Measurements from ENCODE around the gene FGFRL1. TPM values are rescaled to one million over a fixed set of nuclear protein-coding genes. Genes with fewer than 3 reads are reported as not detected.

The FGFRL1 gene
- total and polyA plus RNA-seq, 2 donors = 1.7 to 6.2 TPM

- H3K4me1 ChIP-seq (ENCODE audit: control insufficient read depth in 2 of 2, insufficient read depth in 2 of 2, low read length in 2 of 2) = peaks cover 24 to 27% of the 10 kb centered on the region in 2 donors
- no peaks in the 10 kb centered on the region for H3K27me3 ChIP-seq (ENCODE audit: control insufficient read depth in 2 of 2, insufficient read depth in 1 of 2, low read length in 1 of 2)
- peak overlapping the region; percentile 75 to 95 for H3K27ac ChIP-seq (ENCODE audit: low read depth in 1 of 2, low read length in 1 of 2)
- no peak for DNase-seq (ENCODE audit: low read depth in 6 of 9, low spot score in 9 of 9)
- H3K9me3 ChIP-seq (ENCODE audit: control insufficient read depth in 2 of 2, insufficient read depth in 1 of 2, low read length in 1 of 2) = no peaks in the 10 kb centered on the region
- peak overlapping the region; percentile 60 to 81 for H3K4me3 ChIP-seq (ENCODE audit: low read length in 2 of 2)
- H3K36me3 ChIP-seq (ENCODE audit: control insufficient read depth in 2 of 2, insufficient read depth in 2 of 2, low read length in 1 of 2) = peaks cover 5 to 18% of the 10 kb centered on the region in 2 donors
- 4% methylated on average over 14 of the region's 14 CpGs for WGBS
Observed at GRCh38 chr4:986428-986878, 25.0 kb upstream of the FGFRL1 start.

- Histone ChIP-seq H3K27me3 (ENCODE audit: control insufficient read depth in 2 of 2, insufficient read depth in 1 of 2, low read length in 1 of 2) (no peaks in the 10 kb centered on the region), H3K4me1 (ENCODE audit: control insufficient read depth in 2 of 2, insufficient read depth in 2 of 2, low read length in 2 of 2) (peaks cover 24 to 27% of the 10 kb centered on the region in 2 donors), H3K4me3 (ENCODE audit: low read length in 2 of 2) (peak within 1 kb of the TSS; percentile 60 to 81), H3K27ac (ENCODE audit: low read depth in 1 of 2, low read length in 1 of 2) (peak within 1 kb of the TSS; percentile 75 to 95), H3K9me3 (ENCODE audit: control insufficient read depth in 2 of 2, insufficient read depth in 1 of 2, low read length in 1 of 2) (no peaks in the 10 kb centered on the region), H3K36me3 (ENCODE audit: control insufficient read depth in 2 of 2, insufficient read depth in 2 of 2, low read length in 1 of 2) (peaks cover 5 to 22% of the 10 kb centered on the region in 2 donors)
- 2% methylated on average over 69 of the region's 69 CpGs for WGBS
- DNase-seq (ENCODE audit: low read depth in 6 of 9, low spot score in 9 of 9) = peak; percentile 61 to 92 (median 83)
Observed at GRCh38 chr4:986879-987623, 24.4 kb upstream of the FGFRL1 start, which contains the start of gene IDUA. Gene IDUA (plus strand): TSS chr4:987044. CDS start chr4:987085, 41 bp downstream.

- Histone ChIP-seq H3K9me3 (ENCODE audit: control insufficient read depth in 2 of 2, insufficient read depth in 1 of 2, low read length in 1 of 2) (no peaks in the 10 kb centered on the region), H3K27ac (ENCODE audit: low read depth in 1 of 2, low read length in 1 of 2) (no peak overlapping the region), H3K4me3 (ENCODE audit: low read length in 2 of 2) (peak overlapping the region; percentile 23 to 81), H3K36me3 (ENCODE audit: control insufficient read depth in 2 of 2, insufficient read depth in 2 of 2, low read length in 1 of 2) (peaks cover 5 to 22% of the 10 kb centered on the region in 2 donors), H3K27me3 (ENCODE audit: control insufficient read depth in 2 of 2, insufficient read depth in 1 of 2, low read length in 1 of 2) (no peaks in the 10 kb centered on the region), H3K4me1 (ENCODE audit: control insufficient read depth in 2 of 2, insufficient read depth in 2 of 2, low read length in 2 of 2) (peaks cover 24 to 27% of the 10 kb centered on the region in 2 donors)
- DNase-seq (ENCODE audit: low read depth in 6 of 9, low spot score in 9 of 9) = no peak
- 91% methylated on average over 37 of the region's 37 CpGs for WGBS
Observed at GRCh38 chr4:987624-988513, 23.6 kb upstream of the FGFRL1 start.

GRCh38 chr4:988726-989721, 22.4 kb upstream of the FGFRL1 start:
- H3K4me3 ChIP-seq (ENCODE audit: low read length in 2 of 2) = no peak overlapping the region
- no peaks in the 10 kb centered on the region for H3K27me3 ChIP-seq (ENCODE audit: control insufficient read depth in 2 of 2, insufficient read depth in 1 of 2, low read length in 1 of 2)
- WGBS = 97% methylated on average over 69 of the region's 69 CpGs
- peaks cover 24 to 27% of the 10 kb centered on the region in 2 donors for H3K4me1 ChIP-seq (ENCODE audit: control insufficient read depth in 2 of 2, insufficient read depth in 2 of 2, low read length in 2 of 2)
- H3K27ac ChIP-seq (ENCODE audit: low read depth in 1 of 2, low read length in 1 of 2) = no peak overlapping the region
- no peak for DNase-seq (ENCODE audit: low read depth in 6 of 9, low spot score in 9 of 9)
- H3K36me3 ChIP-seq (ENCODE audit: control insufficient read depth in 2 of 2, insufficient read depth in 2 of 2, low read length in 1 of 2) = peaks cover 5 to 22% of the 10 kb centered on the region in 2 donors
- no peaks in the 10 kb centered on the region for H3K9me3 ChIP-seq (ENCODE audit: control insufficient read depth in 2 of 2, insufficient read depth in 1 of 2, low read length in 1 of 2)

- Histone ChIP-seq H3K4me1 (ENCODE audit: control insufficient read depth in 2 of 2, insufficient read depth in 2 of 2, low read length in 2 of 2) (peaks cover 23 to 24% of the 10 kb centered on the region in 2 donors), H3K4me3 (ENCODE audit: low read length in 2 of 2) (no peak overlapping the region)
Observed at GRCh38 chr4:989722-990471, 21.5 kb upstream of the FGFRL1 start.

GRCh38 chr4:990746-991367, 20.6 kb upstream of the FGFRL1 start:
- Histone ChIP-seq H3K4me3 (ENCODE audit: low read length in 2 of 2) (no peak overlapping the region), H3K27me3 (ENCODE audit: control insufficient read depth in 2 of 2, insufficient read depth in 1 of 2, low read length in 1 of 2) (peaks cover 0 to 7% of the 10 kb centered on the region in 2 donors)
- DNase-seq (ENCODE audit: low read depth in 6 of 9, low spot score in 9 of 9) = no peak

More at GRCh38 chr4:989722-990471, 21.5 kb upstream of the FGFRL1 start:
- 97% methylated on average over 58 of the region's 58 CpGs for WGBS
- Histone ChIP-seq H3K36me3 (ENCODE audit: control insufficient read depth in 2 of 2, insufficient read depth in 2 of 2, low read length in 1 of 2) (peaks cover 5 to 22% of the 10 kb centered on the region in 2 donors), H3K27me3 (ENCODE audit: control insufficient read depth in 2 of 2, insufficient read depth in 1 of 2, low read length in 1 of 2) (no peaks in the 10 kb centered on the region), H3K27ac (ENCODE audit: low read depth in 1 of 2, low read length in 1 of 2) (no peak overlapping the region), H3K9me3 (ENCODE audit: control insufficient read depth in 2 of 2, insufficient read depth in 1 of 2, low read length in 1 of 2) (no peaks in the 10 kb centered on the region)
- DNase-seq (ENCODE audit: low read depth in 6 of 9, low spot score in 9 of 9) = no peak

GRCh38 chr4:991451-992296, 19.8 kb upstream of the FGFRL1 start:
- H3K27ac ChIP-seq (ENCODE audit: low read depth in 1 of 2, low read length in 1 of 2) = no peak overlapping the region
- peaks cover 7 to 15% of the 10 kb centered on the region in 2 donors for H3K27me3 ChIP-seq (ENCODE audit: control insufficient read depth in 2 of 2, insufficient read depth in 1 of 2, low read length in 1 of 2)
- H3K4me3 ChIP-seq (ENCODE audit: low read length in 2 of 2) = no peak overlapping the region
- 97% methylated on average over 50 of the region's 50 CpGs for WGBS
- H3K4me1 ChIP-seq (ENCODE audit: control insufficient read depth in 2 of 2, insufficient read depth in 2 of 2, low read length in 2 of 2) = peaks cover 9 to 10% of the 10 kb centered on the region in 2 donors
- DNase-seq (ENCODE audit: low read depth in 6 of 9, low spot score in 9 of 9) = no peak
- no peaks in the 10 kb centered on the region for H3K9me3 ChIP-seq (ENCODE audit: control insufficient read depth in 2 of 2, insufficient read depth in 1 of 2, low read length in 1 of 2)
- peaks cover 5 to 22% of the 10 kb centered on the region in 2 donors for H3K36me3 ChIP-seq (ENCODE audit: control insufficient read depth in 2 of 2, insufficient read depth in 2 of 2, low read length in 1 of 2)

More at GRCh38 chr4:990746-991367, 20.6 kb upstream of the FGFRL1 start:
- Histone ChIP-seq H3K9me3 (ENCODE audit: control insufficient read depth in 2 of 2, insufficient read depth in 1 of 2, low read length in 1 of 2) (no peaks in the 10 kb centered on the region), H3K4me1 (ENCODE audit: control insufficient read depth in 2 of 2, insufficient read depth in 2 of 2, low read length in 2 of 2) (peaks cover 16 to 17% of the 10 kb centered on the region in 2 donors), H3K36me3 (ENCODE audit: control insufficient read depth in 2 of 2, insufficient read depth in 2 of 2, low read length in 1 of 2) (peaks cover 5 to 22% of the 10 kb centered on the region in 2 donors), H3K27ac (ENCODE audit: low read depth in 1 of 2, low read length in 1 of 2) (no peak overlapping the region)
- WGBS = 97% methylated on average over 26 of the region's 26 CpGs
